HS-27A (cell line): ENCODE results near the gene RALGDS.
"Not testable (repeated sequence)": the region's sequence is repeated elsewhere in the genome, so short reads cannot be mapped to it uniquely, and the experiment has no call there.

ENCODE experiments used
- DNase-seq: peaks from one replicate; pipeline ENCODE4 v3.0.0-alpha.2; 2012; ENCODE audit warnings: low read depth, missing footprints

The RALGDS gene

DNA sequence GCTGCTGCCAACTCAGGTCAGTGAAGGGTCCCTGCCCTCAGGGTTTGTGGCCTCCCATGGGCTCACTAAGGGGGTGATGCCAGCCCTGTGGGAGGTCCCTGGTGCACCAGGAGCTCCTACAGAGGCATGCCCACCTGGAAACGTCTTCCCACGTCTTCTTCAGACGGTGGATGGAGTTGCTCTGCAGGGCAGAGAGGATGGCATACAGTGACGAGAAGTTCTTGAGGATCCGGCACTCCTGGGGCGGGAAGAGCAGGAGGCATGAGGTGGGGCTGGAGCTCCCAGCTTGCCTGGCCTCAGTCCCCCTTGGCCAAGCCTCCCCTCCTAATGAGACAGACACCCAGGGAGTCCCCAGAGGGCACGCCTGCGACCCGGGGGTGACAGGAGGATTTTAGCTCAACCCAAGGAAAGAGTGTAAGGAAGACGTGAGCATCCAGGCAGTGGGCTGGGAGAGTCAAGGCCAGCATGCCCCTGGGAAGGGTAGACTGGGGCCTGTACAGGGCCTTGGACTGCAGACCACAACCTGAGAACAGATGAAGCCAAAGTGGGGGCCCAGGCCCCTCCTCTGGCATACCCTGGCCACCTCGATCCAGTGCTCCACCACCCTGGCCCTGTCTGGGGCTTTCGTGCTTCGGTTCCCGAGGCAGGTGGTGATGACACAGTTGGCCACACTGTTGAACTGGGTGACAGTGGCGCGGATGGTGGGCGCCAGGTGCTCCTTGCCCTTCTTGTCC lies 14.4 kb downstream of the RALGDS start:
- DNase-seq, result no peak

DNA sequence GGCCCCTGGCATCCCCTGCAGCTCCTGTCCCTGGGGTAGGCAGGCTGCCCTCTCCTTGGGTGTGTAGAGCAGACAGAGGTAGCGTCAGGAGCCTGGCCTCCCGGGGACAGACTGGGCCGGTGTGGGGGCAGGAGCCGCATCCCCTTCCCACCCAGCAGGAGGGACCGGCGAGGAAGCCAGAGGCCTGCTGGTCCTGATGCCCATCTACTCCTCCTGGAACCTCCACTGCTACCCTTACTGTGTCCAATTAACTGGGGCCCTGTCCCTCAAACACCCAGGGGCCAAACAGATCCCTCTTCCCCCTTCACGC lies 15.6 kb downstream of the RALGDS start:
- DNase-seq, result no peak

- no peak for DNase-seq
Observed at GRCh38 chr9:133104718-133105460, 16.2 kb downstream of the RALGDS start.

GRCh38 chr9:133103987-133104505 lies 17.0 kb downstream of the RALGDS start:
- no peak for DNase-seq

DNA sequence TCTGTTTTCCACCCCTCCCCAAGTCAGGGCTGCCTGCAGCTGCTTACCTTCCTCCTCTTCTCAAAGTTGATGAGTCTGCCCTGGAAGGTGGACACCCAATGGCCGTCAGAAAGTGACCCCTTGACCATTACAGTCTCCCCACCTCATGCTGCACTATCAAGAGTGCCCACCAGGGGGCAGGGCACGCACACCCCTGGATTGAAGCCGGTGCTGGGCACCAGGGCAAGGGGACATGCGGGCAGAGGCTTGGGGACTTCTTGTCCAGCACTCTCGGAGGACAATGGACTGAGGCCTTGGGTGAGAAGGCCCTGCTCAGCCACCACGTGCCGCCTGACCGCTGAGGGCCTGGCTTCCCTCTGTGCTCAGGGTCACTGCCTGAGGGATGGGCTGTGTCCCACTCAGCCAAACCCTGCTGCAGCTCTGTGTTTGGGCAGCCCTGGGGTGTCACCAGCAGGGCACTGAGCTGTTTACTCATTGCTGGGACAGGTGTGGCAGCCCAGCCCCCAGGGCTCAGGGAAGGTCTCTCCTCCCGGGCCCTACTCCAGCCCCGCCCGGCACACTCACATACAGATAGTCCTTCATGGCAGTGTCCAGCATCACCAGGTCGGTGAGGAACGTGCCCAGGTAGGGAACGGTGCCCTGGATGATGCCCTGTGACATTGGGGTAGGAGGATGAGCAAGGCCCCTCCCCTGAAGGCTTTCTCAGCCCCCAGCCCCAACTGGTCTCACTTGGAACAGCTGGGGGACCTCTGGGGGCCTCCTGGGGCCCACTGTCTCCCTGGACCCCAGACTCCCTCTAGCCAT lies 17.7 kb downstream of the RALGDS start:
- DNase-seq, result no peak

DNA sequence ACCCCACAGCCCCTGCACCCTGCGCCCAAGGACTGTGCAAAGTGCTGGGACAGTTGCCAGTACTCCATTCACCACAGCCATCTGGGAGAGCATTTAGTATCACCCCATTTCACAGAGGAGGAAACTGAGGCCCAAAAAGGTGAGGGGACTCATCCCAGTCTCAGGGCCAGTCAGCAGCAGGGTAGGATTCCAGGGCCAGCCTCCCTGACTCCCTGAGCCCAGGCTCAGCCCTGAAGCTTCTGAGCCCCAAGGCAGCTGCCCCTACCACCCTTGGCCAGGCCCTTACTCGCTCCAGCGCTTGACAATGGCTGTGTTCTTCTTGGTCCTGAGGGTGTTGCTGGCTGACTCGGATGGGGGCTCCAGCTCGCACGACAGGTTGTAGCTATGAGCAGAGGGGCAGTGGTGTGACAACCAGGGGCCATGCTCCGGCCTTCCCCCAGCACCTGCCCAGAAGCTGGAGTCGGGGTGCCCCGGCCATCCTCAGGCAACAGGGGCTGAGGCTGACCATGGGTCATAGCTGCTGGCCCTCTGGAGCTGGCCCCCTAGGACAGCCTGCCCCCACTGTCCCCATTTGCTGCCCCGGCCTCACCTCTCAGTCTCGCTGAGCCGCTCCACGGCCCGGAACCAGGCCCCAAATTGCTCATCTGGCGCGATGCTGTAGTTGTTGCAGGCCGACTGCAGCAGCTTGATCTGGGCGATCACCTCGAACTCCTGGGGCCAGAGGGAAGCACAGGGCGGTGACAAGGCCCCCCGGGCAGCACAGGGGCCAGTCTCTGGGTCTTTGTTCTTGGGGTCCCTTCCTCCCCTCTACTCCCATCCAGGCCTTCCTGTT lies 18.6 kb downstream of the RALGDS start:
- DNase-seq, result no peak

GRCh38 chr9:133101356-133102189 lies 19.5 kb downstream of the RALGDS start:
- DNase-seq, result no peak

DNA sequence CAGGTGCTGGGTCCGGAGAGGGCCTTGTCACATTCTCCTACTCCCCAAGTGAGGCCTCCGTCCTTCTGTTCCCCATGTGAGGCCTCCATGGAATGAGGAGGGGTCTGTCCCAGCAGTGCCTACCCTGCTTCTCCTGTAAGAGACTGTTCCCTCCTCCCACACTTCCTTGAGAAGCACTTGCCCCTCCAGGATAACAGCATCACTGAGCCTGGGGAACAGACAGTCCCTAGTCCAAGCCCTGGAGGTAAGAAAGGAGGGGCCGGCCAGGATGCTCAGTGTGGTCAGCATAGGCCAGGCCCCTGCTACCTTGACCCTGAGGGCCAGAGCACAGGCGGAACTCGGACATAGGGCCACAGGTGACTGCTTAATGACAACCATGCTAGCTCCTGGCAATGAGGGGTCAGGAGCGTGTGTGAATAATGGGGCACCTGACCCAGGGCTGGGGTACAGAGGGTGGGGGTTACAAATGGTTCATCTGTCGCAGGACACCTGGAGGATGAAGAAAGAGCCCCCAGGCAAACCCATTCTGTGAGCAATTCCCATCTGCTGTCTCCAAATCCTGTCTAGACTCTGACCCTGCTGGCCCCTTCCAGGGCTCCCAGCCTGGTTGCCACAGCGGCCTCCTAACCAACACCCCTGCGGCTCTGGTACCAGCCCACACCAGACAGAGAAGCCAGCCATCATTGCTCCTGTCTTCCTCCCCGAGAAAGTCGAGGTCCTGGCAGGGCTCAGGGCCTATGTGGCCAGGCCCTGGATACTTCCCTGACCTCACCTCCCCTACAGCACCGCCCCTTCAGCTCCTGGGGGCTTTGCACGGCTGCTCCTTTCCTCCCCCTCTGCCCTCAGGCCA lies 20.3 kb downstream of the RALGDS start:
- no peak for DNase-seq

DNA sequence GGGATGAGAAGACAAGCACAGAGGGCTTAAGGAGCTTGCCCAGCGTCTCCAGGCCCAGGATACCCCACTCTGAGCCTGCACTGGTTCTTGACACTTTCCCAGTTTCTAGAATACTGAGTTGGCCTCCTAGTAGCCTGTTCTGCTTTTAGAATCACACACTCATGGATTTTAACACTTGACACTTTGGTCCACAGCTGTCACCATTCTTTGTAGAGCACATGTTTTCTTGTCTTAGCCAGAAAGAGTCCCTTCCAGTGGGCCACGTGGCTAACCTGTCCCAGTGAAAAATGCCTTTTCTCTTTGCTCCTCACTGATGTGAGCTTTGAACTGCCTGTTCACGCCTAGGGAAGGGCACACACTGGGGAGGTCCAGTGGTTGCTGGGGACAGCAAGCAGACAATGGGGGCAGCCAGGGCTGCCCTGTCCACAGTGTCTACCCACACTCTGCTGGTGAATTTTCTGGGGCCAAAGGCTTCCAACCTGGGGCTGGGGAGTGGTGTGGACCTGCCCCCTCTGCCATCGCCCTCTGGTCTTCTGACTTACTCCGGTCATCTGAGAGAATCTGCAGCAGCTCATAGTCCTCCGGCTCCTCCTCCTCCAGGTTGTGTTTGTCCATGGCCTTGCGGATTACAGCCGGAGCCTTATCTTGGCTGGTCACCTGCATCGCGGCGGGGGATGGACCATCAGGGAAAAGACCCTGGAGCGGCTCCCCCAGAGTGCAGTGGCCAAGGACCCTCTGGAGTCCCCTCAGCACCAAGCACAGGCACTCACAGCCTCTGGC lies 21.1 kb downstream of the RALGDS start:
- no peak for DNase-seq

- DNase-seq, result no peak
Observed at GRCh38 chr9:133098871-133099270, 22.2 kb downstream of the RALGDS start.

DNA sequence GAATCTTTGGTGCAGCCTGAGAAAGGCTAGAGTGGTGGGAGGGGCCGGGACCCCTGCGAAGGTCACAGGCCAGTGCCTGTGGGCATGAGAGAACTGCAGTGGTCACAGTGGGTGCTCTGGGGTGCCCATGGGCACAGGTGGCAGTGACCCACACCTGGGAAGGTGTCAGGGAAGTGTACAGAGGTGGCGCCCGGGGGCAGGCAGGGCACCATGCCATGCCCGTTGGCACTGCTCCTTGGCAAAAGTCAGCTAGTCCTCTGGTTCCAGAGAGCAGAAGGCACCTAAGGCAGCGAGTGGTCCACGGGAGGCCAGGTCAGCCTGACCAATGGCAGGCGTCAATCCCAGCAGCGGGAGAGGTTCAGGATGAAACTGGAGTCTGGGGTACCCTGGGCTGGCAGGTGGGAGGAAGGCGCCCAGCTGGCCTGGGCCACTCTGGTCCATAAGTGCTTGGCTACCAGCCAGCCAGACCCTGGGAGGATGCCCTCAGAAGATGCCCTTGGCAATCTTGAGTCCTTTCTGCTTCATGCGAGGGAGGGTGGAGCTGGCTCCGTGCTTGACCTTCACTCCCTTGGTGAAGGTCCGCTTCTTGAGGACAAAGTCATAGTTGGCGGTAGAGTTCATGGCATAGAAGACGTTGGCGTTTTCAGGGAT lies 22.8 kb downstream of the RALGDS start:
- no peak for DNase-seq

DNA sequence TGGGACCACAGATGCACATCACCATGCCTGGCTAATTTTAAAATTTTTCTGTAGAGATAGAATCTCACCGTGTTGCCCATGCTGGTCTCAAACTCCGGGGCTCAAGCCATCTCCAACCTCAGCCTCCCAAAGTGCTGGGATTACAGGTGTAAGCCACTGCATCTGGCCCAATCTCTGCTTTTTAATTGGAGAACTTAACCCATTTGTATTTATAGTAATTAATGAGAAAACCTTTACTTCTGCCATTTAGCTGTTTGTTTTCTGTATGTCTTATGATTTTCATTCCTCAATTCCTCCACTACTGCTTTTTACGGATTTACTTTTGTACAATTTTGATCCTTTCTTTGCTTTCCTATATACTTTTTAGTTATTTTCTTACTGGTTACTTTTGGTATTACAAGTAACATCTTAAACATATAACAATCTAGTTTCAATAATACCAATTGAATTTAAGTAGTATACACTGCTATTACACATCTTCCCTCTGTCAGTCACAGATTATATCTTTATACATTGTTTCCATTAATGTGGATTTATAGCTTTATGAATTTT lies 26.1 kb downstream of the RALGDS start:
- DNase-seq, result no peak

DNA sequence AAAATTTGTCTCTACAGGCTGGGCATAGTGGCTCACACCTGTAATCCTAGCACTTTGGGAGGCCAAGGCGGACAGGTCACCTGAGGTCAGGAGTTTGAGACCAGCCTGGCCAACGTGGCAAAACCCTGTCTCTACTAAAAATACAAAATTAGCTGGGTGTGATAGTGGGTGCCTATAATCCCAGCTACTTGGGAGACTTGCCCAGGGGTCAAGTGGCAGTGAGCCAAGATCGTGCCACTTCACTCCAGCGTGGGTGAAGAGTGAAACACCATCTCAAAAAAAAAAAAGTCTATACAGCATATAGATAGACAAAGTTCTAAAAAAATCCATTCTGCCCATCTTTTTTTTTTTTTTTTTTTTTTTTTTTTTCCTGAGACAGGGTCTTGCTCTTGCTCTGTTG lies 26.7 kb downstream of the RALGDS start:
- DNase-seq, result not testable (repeated sequence)

GRCh38 chr9:133090752-133091385 lies 30.2 kb downstream of the RALGDS start:
- DNase-seq, result no peak

GRCh38 chr9:133090187-133090586 lies 30.9 kb downstream of the RALGDS start:
- DNase-seq, result no peak

DNA sequence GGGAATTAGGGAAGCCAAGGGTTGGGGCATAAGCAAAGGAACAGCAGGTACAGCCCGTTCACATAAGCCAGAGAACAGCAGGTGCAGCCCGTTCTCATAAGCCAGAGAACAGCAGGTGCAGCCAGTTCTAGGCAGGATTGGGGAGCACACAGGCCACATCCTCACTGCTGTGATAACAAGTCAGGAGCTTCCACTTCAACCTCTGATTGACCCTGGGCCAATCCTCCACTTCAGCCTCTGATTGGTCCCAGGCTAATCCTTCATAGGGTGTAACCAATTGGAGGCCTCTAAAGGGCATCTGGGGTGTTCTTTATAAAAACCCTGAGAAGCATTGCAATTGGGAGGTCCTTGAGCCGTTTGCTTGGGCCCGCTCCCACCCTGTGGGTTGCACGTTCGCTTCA lies 31.8 kb downstream of the RALGDS start:
- DNase-seq, result no peak

DNA sequence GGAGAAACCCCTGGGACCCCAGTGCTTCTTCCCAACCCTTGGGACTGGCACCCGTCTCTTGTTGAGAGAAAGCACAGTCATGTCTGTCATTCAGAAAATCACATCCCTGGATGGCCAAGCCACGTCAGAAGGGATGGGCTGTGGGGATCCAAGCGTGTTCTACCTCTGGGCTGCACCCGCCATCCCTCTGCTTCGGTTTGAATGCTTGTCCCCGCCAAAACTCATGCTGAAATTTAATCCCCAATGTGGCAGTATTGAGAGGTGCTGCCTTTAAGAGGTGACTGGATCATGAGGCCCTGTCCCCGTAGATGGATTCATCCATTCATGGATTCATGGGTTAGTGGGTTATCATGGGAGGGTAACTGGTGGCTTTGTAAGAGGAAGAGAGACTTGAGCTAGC lies 32.3 kb downstream of the RALGDS start:
- no peak for DNase-seq
